Measurements from ENCODE around the gene ENO1.

DNA sequence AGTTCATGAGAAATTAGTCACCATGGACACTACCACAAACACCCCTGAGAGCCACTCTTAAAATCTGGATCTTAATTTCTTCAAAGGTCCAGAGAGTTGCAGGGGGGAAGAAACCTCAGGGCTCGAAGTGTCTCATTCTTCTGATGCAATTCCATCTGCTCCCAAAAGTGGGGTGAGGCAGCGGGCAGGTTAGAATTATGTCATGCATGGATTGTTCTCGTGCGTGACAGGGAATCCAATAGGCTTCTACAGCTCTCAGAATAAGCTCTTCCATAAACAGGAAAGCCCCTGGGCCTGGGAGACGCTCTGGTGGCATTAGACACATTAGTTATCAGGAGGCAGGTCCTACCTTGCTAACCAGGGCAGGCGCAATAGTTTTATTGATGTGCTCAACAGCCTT, 8.4 kb downstream of the ENO1 start:
- TF ChIP-seq, protein P1, sequence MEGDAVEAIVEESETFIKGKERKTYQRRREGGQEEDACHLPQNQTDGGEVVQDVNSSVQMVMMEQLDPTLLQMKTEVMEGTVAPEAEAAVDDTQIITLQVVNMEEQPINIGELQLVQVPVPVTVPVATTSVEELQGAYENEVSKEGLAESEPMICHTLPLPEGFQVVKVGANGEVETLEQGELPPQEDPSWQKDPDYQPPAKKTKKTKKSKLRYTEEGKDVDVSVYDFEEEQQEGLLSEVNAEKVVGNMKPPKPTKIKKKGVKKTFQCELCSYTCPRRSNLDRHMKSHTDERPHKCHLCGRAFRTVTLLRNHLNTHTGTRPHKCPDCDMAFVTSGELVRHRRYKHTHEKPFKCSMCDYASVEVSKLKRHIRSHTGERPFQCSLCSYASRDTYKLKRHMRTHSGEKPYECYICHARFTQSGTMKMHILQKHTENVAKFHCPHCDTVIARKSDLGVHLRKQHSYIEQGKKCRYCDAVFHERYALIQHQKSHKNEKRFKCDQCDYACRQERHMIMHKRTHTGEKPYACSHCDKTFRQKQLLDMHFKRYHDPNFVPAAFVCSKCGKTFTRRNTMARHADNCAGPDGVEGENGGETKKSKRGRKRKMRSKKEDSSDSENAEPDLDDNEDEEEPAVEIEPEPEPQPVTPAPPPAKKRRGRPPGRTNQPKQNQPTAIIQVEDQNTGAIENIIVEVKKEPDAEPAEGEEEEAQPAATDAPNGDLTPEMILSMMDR (IDR thresholded peaks at IDR 0.05; ENCODE audit: low read length), result no peak
- TF ChIP-seq EZH2 (IDR thresholded peaks at IDR 0.05; ENCODE audit: borderline replicate concordance, low read length), result no peak

Data from OCI-LY1 (cell line).